Renal cortical epithelial cell (primary cell): ENCODE data around the gene CFAP53. TPM values are rescaled to one million over a fixed set of nuclear protein-coding genes. Genes with fewer than 3 reads are reported as not detected.

Experiments
- DNase-seq: peaks from one replicate; pipeline ENCODE4 v3.0.0-alpha.2; 2011; ENCODE audit warnings: low read depth
- total RNA-seq: library from RNA; depleted of rRNA; stranded (reverse); fragments of >200 nt; gene quantifications from 2 replicates; pipeline ENCODE4 v1.2.3, GENCODE V29; 2014

Gene CFAP53
- total RNA-seq, 1 donor from 2014 or later: 2.2 TPM

DNA sequence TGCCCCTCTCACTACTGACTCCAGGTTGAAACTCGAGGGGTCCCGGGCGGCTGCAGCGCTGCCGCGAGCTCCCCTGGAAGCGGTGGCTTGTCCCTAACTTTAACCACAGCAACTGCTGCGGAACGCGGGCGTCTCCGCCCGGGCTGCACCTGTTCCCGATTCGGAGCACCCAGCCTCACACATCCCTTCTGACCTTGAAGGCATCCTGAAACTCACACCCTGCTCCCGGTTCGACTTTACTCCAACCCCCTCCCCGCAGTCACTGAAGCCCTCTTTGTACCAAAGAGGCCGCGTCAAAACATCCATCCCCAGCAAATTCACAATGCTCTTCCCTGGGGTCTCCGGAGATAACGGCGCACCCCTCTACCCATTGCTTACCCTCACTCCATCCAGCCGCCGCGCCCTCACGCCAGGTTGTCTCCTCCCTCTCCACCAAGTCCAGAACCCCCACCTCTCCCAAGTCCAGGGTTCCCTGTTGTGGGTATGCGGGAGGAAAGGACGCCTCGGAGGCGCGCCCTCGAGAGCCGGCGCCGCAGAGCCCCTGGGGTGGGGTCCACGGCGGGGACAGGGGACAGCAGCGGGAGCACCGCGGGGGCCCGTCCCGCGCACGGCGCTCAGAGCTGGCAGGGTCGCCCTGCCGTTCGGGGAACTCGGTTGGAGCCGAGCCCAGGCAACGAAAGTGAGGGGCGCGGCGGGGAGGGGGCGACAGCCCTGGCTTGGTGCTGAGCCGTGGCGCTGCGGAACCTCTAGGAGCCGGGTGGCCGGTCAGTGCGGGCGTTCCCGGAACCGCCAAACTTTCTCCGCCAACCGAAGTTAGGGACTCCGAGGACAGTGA is 72.3 kb downstream of the CFAP53 start:
- DNase-seq: no peak

DNA sequence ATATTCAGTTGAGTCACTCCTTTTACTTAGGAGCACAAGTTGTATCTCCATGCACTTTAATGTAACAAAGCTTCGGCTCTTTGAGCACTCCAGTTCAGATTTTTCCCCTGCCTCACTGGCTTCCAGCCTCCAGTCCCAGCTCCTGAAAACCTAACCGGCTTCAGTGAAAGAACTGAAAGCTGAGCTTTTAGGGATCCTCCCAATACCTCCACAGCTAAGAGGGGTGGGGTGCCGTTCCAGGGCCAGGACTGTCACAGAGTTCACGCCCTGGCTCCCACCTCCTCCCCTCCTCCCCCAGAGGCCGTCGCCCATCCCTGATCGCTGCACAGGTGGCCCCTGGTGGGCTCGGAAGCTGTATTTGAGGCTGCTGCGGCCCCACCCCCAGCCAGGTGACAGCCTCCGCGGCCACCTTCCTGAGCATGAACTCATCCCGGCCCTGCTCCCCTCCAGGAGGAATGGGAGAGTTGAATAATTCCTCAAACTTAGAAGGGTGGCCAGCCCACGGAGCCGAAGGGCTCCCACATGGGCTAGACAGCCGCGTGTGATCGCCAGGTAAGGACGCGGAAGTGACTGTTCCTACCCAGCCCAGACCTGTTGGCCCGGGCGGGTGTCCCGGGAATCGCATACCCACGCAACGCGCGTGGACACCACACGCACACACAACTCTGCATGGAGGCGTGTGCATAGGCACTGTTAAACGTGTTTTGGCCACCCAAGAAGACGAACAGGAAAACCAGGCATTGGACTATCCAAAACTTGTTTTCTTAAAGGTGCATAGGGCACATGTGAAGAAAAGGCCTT is 73.1 kb downstream of the CFAP53 start:
- peak; percentile 15 for DNase-seq

DNA sequence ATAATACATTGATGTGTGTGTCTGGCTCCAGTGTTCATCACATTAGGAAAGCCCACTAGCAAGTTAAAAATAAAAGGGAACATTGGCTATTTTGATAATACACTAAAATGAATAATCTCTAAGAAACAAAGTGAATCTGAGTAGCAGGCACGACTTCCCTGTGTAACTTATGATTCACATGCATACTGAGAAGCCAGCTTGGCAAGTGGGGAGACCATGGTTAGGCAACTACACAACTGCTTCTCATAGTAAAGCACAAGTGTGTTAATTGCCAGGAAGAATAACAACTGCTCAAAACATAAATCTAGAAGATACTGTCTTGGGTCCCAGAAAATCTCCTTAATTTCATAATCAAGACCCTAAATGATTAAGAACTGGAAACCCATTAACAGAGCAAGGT is 75.4 kb downstream of the CFAP53 start:
- peak; percentile 63 for DNase-seq

DNA sequence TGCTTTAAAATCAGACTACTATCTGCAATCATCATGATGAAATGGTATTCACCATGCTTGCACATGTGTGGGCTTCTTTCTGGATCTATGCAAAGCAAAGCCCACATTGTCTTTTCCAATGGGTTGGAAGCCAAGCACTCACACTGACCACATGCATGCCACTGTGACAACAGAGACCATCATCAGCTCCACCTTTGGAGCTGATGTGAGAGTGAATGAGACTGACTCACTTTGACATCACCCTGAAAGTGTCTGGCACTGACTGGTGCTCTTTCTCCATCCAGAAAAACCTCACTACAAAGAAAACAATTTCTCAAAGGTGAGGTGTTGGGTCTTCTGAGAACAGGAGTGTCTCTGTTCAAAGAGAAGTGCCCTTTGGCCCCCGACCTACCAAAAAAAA is 76.1 kb downstream of the CFAP53 start:
- peak; percentile 82 for DNase-seq

DNA sequence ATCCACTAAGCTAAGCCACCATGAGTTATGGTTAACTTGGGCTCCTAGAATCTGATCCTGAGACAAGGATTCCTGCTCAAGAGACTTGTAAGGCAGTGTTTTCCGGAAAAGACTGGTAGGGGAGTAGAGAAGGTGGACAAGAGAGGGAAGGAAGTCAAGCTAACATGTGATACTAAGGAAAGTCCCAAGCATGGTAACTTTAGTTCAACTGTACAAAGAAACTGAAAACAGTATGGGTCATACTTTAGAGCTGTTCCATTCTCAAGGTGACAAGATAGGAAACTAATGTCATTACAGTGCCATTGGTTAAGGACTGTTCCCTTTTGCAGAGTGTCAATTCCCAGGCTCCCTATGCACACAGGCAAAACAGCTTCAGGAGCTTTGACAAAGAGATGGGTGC is 77.1 kb downstream of the CFAP53 start:
- no peak for DNase-seq

DNA sequence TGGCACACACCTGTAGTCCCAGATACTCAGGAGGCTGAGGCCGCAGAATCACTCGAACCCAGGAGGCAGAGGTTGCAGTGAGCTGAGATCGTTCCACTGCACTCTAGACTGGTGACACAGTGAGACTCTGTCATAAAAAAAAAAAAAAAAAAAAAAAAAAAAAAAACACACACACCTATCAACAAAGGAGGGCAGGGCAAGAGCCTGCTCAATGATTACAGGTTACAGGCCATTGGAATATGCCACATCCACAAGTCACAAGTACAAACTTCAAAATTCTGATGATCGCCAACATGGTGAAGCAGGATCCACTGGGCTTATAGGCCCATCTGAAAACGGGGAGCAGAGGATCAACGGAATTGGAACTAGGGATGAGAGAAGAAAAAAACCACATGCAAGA is 77.6 kb downstream of the CFAP53 start:
- no peak for DNase-seq

DNA sequence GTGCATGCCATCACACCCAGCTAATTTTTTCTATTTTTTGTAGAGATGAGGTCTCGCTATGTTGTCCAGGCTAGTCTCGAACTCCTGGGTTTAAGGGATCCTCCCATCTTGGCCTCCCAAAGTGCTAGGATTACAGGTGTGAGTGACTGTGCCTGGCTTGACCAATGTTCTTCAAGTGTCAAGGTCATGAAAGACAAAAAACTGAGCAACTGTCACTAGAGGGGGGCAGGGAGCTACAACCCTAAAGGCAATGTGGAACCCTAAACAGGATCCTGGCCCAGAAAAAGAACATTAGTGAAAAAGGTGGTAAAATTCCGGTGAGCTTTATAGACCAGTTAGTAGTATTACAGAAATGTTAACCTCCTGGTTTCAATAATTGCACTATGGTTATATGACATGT is 78.6 kb downstream of the CFAP53 start:
- no peak for DNase-seq

DNA sequence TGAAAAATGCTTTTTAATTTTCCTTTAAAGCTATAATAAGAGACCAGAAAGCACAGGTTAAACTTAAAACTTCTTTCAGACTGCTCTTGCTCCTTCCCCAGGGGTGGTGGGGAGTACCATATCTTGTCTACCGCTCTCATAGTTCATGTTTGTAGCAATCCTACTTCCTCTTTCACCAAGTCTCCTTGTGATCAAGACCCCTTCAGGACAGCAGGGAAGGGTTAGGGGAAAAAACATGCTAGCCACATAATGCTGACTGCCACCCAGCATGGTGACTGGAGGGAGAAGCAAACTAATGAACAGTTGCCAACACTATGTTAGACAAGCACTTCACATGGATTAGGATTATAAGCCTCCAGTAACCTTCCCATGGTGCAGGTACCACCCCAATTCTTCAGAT is 79.9 kb downstream of the CFAP53 start:
- DNase-seq: no peak

DNA sequence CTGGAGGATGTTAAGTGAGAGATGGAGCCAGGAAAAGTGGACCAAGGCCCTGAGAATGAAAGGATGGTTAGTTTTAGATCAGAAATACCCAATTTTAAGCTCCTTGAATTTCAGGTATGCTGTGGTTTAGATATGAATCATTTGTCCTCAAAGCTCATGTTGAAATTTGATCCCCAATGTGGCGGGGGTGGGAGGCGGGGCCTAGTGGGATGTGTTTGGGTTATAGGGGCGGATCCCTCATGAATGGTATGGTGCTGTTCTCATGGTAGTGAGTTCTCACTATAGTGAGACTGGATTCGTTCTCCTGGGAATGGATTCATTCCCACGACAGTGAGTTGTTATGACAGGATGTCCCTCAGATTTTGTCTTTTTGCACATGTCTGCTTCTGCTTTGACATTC is 82.7 kb downstream of the CFAP53 start:
- peak; percentile 87 for DNase-seq

DNA sequence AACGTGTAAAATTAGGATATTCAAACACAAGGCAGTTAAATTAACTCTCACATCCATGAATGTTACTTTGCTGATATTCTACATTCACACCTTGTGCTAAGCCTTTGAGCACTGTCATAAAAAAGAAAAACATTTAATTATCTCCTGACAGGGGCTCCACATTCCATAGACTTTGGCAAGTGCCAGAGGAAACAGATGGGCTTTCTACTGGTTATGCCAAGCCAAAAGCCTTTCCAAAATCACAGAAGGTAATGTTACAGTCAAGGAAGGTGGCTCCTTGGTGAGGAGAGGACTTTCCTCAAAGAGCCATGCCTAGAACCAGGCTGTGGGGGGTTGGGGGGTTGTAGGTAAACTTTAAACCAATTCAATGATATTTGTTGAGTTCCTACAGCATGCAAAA is 83.8 kb downstream of the CFAP53 start:
- no peak for DNase-seq

DNA sequence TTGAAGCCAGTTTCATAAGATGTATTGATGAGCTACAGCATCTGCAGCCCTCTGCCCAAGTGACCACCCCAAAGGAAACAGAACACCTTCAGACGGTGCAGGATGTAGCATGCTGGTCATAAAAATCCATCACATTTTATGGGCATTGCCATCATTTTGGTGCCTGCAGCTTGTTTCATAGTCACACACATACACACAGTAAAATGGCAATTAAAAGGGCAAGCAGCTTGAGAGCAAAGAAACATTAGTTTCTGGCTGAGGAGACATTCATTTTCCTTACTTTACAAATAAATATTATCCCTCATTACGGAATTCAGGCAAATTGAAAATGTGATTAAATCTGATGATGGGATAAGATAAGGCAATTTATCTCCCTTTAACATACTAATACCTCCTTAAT is 84.7 kb downstream of the CFAP53 start:
- no peak for DNase-seq

DNA sequence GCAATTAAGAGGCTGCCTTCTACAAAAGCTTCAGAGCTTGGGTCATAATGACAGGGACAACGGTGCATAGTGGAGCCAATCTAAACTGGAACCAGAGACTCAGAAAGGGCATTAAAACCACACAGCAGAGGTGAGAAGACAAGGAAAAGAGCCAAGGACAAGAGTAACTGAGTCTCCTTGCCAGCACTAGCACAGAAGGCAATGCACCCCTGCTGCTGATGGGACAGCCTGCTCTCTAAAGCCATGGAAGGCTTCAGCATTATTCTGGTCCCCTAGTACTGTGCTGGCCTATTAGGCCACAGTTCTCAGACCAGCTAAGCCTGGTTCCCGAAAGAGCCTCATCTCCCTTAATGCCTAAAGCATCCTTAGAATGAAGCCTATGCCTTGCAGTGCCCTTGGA is 86.8 kb downstream of the CFAP53 start:
- no peak for DNase-seq

DNA sequence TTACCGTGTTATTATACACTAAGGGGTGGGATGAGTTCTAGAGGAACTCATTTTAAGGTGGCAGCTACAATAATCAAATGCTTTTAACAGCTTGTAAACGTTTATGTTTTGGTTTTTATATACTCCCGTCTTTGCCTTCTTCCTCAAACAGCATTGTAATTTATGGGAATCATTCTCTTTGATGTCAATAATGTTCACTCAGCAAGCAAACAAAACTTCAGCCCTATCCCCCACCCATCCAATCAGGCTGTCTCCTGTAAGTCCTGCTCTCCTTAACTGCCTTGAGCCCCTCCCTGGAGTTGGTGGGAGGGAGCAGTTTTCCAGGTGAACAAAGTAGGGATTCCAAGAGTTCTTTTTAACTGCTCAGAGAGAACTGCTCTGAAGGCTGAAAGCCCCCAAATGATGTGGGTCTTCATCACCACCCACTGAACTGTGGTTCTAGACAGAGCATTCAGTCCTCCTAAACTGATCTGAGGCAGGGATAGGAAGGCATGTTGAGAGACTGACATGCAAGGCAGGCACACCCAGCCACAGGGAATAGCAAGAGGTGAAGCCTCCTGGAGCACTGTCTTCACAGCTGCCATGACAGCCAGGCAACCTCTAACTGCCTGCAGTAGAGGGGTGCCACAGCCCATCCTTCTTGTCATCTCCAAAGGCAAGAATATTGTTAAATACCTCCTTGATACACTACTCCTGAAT is 88.9 kb downstream of the CFAP53 start:
- DNase-seq: no peak

Other genes starting within 250 kb of the CFAP53 start
- 50.0 and 79.2 TPM in 2 replicates for gene MYO5B, start 71.3 kb downstream of the CFAP53 start, total RNA-seq
- 32.6 and 62.7 TPM in 2 replicates for gene MBD1, start 15.0 kb upstream of the CFAP53 start, total RNA-seq
- 24.5 and 61.1 TPM in 2 replicates for gene CXXC1, start 21.2 kb upstream of the CFAP53 start, total RNA-seq
- 0.20 and 7.8 TPM in 2 replicates for gene SKA1, start 108.6 kb upstream of the CFAP53 start, total RNA-seq